DOHH2 (cell line): ENCODE measurements around the gene CHPF2.

Source experiments
- H3F3A ChIP-seq: fragments of 200-600 bp; sonication (generic), shearing (Covaris generic); 2 replicates; pipeline ENCODE4 v1.6.0; 2016; ENCODE audit warnings: antibody characterized with exemption, mild to moderate bottlenecking; ENCODE audit not compliant: control insufficient read depth, insufficient read depth
- H3K27ac ChIP-seq: fragments of 200-600 bp; sonication (generic); 2 replicates; pipeline ENCODE4 v1.5.1; 2014; ENCODE audit warnings: low read depth, mild to moderate bottlenecking, low read length, moderate library complexity
- H3K27me3 ChIP-seq: fragments of 200-600 bp; sonication (generic); 2 replicates; pipeline ENCODE4 v1.6.1; 2014; ENCODE audit warnings: mild to moderate bottlenecking, low read length, mixed read lengths; ENCODE audit not compliant: control insufficient read depth
- H3K36me3 ChIP-seq: fragments of 200-600 bp; sonication (generic); 2 replicates; pipeline ENCODE4 v1.6.1; 2014; ENCODE audit warnings: mild to moderate bottlenecking, low read length, moderate library complexity, mixed read lengths; ENCODE audit not compliant: control insufficient read depth
- H3K4me1 ChIP-seq: fragments of 200-600 bp; sonication (generic); 2 replicates; pipeline ENCODE4 v1.6.1; 2014; ENCODE audit warnings: mild to moderate bottlenecking, low read length, mixed read lengths; ENCODE audit not compliant: control insufficient read depth
- H3K4me2 ChIP-seq: fragments of 200-600 bp; sonication (generic); 2 replicates; pipeline ENCODE4 v1.6.0; 2014; ENCODE audit warnings: mild to moderate bottlenecking, low read length, moderate library complexity
- H3K4me3 ChIP-seq: fragments of 200-600 bp; sonication (generic); 2 replicates; pipeline ENCODE4 v1.5.1; 2014; ENCODE audit warnings: mild to moderate bottlenecking, low read length, mixed read lengths
- H3K79me2 ChIP-seq: fragments of 200-600 bp; sonication (generic); 2 replicates; pipeline ENCODE4 v1.6.1; 2014; ENCODE audit warnings: mild to moderate bottlenecking, low read length, mixed read lengths; ENCODE audit not compliant: control insufficient read depth
- H3K9me2 ChIP-seq: fragments of 200-600 bp; sonication (generic); replicated peaks from 2 replicates; pipeline ENCODE4 v1.6.1; 2014; ENCODE audit warnings: mild to moderate bottlenecking, low read length, mixed read lengths; ENCODE audit not compliant: control insufficient read depth
- H3K9me3 ChIP-seq: fragments of 200-600 bp; sonication (generic); 2 replicates; pipeline ENCODE4 v1.6.1; 2014; ENCODE audit warnings: antibody characterized with exemption, low read length, mixed read lengths; ENCODE audit not compliant: control insufficient read depth, insufficient read depth
- H4K20me1 ChIP-seq: fragments of 200-600 bp; sonication (generic); 2 replicates; pipeline ENCODE4 v1.6.0; 2014; ENCODE audit warnings: low read depth, mild to moderate bottlenecking, antibody characterized with exemption, low read length, moderate library complexity; ENCODE audit not compliant: control insufficient read depth, insufficient read depth
- EZH2phosphoT487 ChIP-seq: fragments of 200-600 bp; sonication (generic); IDR thresholded peaks from 2 replicates; pipeline ENCODE4 v1.6.1; 2017; ENCODE audit warnings: borderline replicate concordance, mild to moderate bottlenecking, antibody characterized with exemption, low read length, moderate library complexity, mixed read lengths
- TF ChIP-seq, protein P1 (sequence below): fragments of 200-600 bp; sonication (generic); IDR thresholded peaks from one replicate; pipeline ENCODE4 v1.5.1; 2014; ENCODE audit warnings: antibody characterized with exemption, mild to moderate bottlenecking, low read depth, low read length; ENCODE audit not compliant: poor library complexity, severe bottlenecking

Gene CHPF2

GRCh38 chr7:151186640-151187408, 45.5 kb upstream of the CHPF2 start, which contains the start of gene ASB10:
TSS of gene ASB10 (minus strand) at chr7:151187250. CDS start at chr7:151187130, 120 bp downstream.
- Histone ChIP-seq H3F3A (no peaks in the 10 kb centered on the region), H3K4me1 (peaks cover 8% of the 10 kb centered on the region; the same call in 1 of the 2 replicates), H3K4me3 (no peak within 1 kb of the TSS), H3K79me2 (no peaks in the 10 kb centered on the region), H3K4me2 (no peak within 1 kb of the TSS), H3K9me3 (no peaks in the 10 kb centered on the region), H3K36me3 (no peaks in the 10 kb centered on the region), H4K20me1 (no peaks in the 10 kb centered on the region), H3K27ac (no peak within 1 kb of the TSS), H3K27me3 (peaks cover 32% of the 10 kb centered on the region), H3K9me2 (no peaks in the 10 kb centered on the region)
- no peak for TF ChIP-seq EZH2phosphoT487
- TF ChIP-seq, protein P1, sequence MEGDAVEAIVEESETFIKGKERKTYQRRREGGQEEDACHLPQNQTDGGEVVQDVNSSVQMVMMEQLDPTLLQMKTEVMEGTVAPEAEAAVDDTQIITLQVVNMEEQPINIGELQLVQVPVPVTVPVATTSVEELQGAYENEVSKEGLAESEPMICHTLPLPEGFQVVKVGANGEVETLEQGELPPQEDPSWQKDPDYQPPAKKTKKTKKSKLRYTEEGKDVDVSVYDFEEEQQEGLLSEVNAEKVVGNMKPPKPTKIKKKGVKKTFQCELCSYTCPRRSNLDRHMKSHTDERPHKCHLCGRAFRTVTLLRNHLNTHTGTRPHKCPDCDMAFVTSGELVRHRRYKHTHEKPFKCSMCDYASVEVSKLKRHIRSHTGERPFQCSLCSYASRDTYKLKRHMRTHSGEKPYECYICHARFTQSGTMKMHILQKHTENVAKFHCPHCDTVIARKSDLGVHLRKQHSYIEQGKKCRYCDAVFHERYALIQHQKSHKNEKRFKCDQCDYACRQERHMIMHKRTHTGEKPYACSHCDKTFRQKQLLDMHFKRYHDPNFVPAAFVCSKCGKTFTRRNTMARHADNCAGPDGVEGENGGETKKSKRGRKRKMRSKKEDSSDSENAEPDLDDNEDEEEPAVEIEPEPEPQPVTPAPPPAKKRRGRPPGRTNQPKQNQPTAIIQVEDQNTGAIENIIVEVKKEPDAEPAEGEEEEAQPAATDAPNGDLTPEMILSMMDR: no peak

DNA sequence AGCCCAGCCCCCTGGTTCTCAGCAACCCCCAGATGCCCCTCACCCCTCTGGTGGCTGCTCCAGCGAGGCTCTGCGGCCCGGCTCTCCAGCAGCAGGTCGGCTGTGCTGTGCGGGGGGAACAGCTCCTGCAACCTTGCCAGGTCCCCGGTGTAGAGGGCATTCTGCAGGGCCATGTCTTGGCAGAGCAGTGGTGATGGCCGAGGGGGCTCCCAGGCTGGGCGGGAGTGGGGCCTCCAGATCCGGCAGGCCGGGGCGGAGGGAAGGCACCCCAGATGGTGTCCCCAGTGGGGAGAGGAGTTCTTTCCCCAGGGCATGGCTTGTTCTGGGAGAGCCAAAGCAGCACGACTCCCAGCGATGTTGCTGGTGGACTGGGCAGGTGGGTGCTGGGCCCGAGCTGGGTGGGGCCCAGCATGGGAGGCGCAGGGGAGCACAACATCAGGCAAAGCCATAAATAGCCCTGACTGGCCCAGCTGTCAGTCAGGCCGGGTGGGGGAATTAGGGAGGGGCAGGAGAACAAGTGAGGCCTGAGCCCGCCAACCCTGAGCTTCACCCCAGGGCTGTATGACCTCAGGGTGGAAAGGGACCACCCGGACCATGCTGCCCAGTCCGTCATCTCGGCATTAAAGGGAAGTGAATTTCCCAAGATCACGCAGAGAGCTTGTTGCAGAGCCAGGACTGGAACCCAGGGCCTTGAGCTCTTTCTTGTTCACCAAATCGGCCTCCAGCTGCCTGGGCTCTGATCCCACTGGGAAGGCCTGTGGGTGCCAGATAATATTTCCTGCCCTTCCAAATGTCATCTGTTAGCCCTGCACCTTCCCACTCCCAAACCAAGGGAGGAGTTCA, 44.7 kb upstream of the CHPF2 start:
- peaks cover 8% of the 10 kb centered on the region; the same call in 1 of the 2 replicates for H3K4me1 ChIP-seq
- H3K9me2 ChIP-seq: no peaks in the 10 kb centered on the region
- TF ChIP-seq, protein P1: no peak
- TF ChIP-seq EZH2phosphoT487: no peak
- no peaks in the 10 kb centered on the region for H3K36me3 ChIP-seq
- H4K20me1 ChIP-seq: no peaks in the 10 kb centered on the region
- H3K79me2 ChIP-seq: no peaks in the 10 kb centered on the region
- no peak overlapping the region for H3K4me2 ChIP-seq
- no peaks in the 10 kb centered on the region for H3K9me3 ChIP-seq
- H3K4me3 ChIP-seq: no peak overlapping the region
- H3K27me3 ChIP-seq: peaks cover 32% of the 10 kb centered on the region
- no peaks in the 10 kb centered on the region for H3F3A ChIP-seq
- H3K27ac ChIP-seq: no peak overlapping the region

DNA sequence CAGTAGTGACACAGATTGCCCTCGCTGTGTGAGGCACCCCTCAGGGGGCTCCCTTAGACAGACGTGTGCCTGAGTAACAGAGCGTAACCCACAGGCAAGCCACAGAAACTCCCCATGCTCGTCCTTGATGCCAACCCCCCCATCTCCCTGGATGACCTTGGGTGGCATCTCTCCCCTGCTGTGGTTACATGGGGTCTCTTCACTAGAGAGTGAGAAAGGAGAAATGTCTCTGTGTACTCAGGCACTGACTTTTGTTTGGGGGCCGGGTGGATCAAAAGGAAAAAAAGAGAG, 44.1 kb upstream of the CHPF2 start:
- H3K27ac ChIP-seq: no peak overlapping the region
- no peaks in the 10 kb centered on the region for H3K9me2 ChIP-seq
- no peaks in the 10 kb centered on the region for H3K79me2 ChIP-seq
- H3K4me1 ChIP-seq: peaks cover 8% of the 10 kb centered on the region; the same call in 1 of the 2 replicates
- H3K4me3 ChIP-seq: no peak overlapping the region
- no peaks in the 10 kb centered on the region for H3K9me3 ChIP-seq
- no peaks in the 10 kb centered on the region for H3F3A ChIP-seq
- H3K36me3 ChIP-seq: no peaks in the 10 kb centered on the region
- peaks cover 32% of the 10 kb centered on the region for H3K27me3 ChIP-seq
- no peak for TF ChIP-seq EZH2phosphoT487
- TF ChIP-seq, protein P1: no peak
- no peak overlapping the region for H3K4me2 ChIP-seq
- no peaks in the 10 kb centered on the region for H4K20me1 ChIP-seq
